Renal cortex interstitium (tissue), 15 donors: ENCODE measurements around the gene ZNF662. TPM values are rescaled to one million over a fixed set of nuclear protein-coding genes. Genes with fewer than 3 reads are reported as not detected.

ENCODE experiments used
- DNase-seq, 11 donors: peaks; one replicate each; pipeline ENCODE4 v3.0.0-alpha.2; 2013; ENCODE audit warnings: low read depth in 9 of 11, low spot score in 4 of 11; ENCODE audit errors: extremely low read depth in 1 of 11
- long read RNA-seq, 16 experiments: transcript quantifications; one replicate each; lab custom pipeline, GENCODE V29; 2026
- polyA plus RNA-seq, 3 donors: library from polyadenylated mRNA; unstranded; fragments of 120-200 nt; gene quantifications; one replicate each; pipeline ENCODE4 v1.2.1, GENCODE V29; 2013; ENCODE audit not compliant: insufficient read length in 3 of 3

ZNF662 gene
- polyA plus RNA-seq: 10 to 100 TPM; 24.3 to 46.3 (median 27.9) TPM
- long read RNA-seq, donor 1: 0 reads
- long read RNA-seq, donor 2, partial matches to known transcripts: 0 of 1 reads
- long read RNA-seq, donor 2, other reads (novel, unspliced or antisense): 0 of 1 reads
- long read RNA-seq, donor 3, partial matches to known transcripts: 0 of 2 reads
- long read RNA-seq, donor 3, other reads (novel, unspliced or antisense): 0 of 2 reads
- long read RNA-seq, donor 4: 0 reads
- long read RNA-seq, donor 5: 0 reads
- long read RNA-seq, donor 6, full-length matches to known transcripts: 2 of 2 reads
- long read RNA-seq, donor 6, partial matches to known transcripts: 0 of 2 reads
- long read RNA-seq, donor 6, other reads (novel, unspliced or antisense): 0 of 2 reads
- long read RNA-seq, donor 7: 0 reads
- long read RNA-seq, donor 8: 0 reads
- long read RNA-seq, donor 9: 0 reads
- long read RNA-seq, donor 10, partial matches to known transcripts: 20 of 22 reads
- long read RNA-seq, donor 10, other reads (novel, unspliced or antisense): 0 of 22 reads
- long read RNA-seq, donor 11: 0 reads
- long read RNA-seq, donor 12, partial matches to known transcripts: 0 of 1 reads
- long read RNA-seq, donor 12, other reads (novel, unspliced or antisense): 0 of 1 reads
- long read RNA-seq, donor 13: 0 reads
- long read RNA-seq, donor 14: 0 reads
- long read RNA-seq, donor 15: 0 reads
- long read RNA-seq, donor 16: 0 reads

GRCh38 chr3:42906070-42906847 lies at the start of gene ZNF662:
ZNF662 (plus strand) TSS chr3:42906142; CDS start chr3:42908115, 1,973 bp downstream.
- DNase-seq: peak in 10 of 11 donors; percentile 29 to 59 (median 49)

DNA sequence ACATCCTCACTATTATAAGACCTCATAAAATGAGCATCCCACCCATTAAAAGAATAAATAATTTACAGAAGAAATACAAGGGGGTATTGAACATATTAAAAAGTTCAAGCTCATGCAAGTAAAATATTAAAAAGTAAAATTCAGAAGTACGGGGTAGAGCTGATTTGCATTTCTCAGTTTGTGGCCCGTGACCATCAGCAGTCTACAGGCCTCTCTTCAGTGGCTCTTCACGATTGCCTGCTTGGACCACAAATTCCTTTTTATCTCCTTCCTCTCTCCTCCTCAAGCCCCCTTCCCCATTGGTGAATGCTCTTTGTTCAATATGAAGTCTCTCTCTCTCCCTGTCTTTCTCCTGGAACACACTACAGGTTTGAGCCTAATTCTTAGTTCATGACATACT lies 49.4 kb upstream of the ZNF662 start:
- DNase-seq: no peak

- DNase-seq: no peak
These were observed 41.5 kb upstream of the ZNF662 start for GRCh38 chr3:42864321-42864950.

DNA sequence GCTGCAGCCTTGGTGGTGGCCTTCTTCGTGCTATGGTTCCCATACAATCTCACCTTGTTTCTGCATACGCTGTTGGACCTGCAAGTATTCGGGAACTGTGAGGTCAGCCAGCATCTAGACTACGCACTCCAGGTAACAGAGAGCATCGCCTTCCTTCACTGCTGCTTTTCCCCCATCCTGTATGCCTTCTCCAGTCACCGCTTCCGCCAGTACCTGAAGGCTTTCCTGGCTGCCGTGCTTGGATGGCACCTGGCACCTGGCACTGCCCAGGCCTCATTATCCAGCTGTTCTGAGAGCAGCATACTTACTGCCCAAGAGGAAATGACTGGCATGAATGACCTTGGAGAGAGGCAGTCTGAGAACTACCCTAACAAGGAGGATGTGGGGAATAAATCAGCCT lies 40.7 kb upstream of the ZNF662 start:
- DNase-seq: no peak

DNA sequence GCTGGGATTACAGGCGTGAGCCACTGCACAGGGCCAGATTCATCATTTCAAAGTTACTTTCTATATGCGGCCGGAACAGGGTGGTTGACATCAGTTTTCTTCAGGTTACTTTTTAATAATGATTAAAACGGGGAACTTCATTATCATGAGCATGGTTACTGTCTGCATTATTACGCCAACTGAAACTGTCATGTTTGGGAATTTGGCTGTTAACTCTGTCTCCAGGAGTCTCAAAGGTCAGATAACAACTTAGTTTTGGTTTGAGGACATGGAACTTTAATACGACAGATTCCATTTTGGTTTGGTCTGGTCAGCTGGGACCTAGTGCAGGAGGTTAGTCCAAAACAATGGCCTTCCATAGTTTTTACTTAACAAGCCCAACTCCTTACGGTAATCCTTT lies 38.8 kb upstream of the ZNF662 start:
- no peak for DNase-seq

- DNase-seq: no peak
These were observed 37.1 kb upstream of the ZNF662 start for GRCh38 chr3:42868841-42869240.

GRCh38 chr3:42871592-42872196 lies 34.2 kb upstream of the ZNF662 start:
- DNase-seq: no peak

DNA sequence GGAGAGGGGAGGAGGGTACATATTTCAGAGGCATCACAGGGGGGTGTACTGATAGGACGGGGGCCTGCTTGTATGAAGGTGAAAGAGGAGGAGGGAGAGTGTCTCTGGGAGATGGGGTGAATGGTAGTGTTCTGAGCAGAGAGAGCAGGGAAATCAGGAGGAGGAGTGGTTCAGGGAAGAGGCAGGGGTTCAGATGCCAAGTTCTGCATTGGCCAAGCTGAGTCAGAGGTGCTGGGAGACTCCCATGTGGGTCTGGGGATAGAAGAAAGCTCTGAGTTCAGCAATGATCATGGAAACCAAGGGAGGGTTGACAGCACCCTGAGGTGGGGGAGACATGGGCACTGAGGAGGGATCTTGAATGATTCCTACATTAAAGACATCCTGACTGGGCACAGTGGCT lies 33.2 kb upstream of the ZNF662 start:
- DNase-seq: no peak

- peak in 1 of 11 donors; percentile 40 for DNase-seq
These were observed 32.5 kb upstream of the ZNF662 start for GRCh38 chr3:42873221-42873982.

DNA sequence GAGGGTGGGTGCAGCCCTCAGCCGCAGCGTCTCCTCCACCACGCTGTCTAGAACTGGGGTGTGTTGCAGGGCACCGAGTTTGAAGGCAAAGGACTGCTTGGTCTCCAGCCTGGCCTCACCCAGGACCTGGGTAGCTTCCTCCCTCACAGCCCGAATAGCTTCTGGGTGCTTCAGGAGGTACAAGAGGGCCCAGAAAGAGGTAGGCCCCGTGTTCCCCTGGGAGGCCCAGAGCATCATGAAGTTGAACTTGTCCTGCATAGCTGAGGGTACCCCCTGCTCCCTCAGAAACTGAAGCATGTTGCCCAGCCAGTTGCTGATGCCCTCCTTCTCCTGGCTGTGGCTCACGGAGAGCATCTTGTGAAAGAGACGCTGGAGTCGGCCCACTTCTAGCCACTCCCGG lies 31.2 kb upstream of the ZNF662 start:
- no peak for DNase-seq

DNA sequence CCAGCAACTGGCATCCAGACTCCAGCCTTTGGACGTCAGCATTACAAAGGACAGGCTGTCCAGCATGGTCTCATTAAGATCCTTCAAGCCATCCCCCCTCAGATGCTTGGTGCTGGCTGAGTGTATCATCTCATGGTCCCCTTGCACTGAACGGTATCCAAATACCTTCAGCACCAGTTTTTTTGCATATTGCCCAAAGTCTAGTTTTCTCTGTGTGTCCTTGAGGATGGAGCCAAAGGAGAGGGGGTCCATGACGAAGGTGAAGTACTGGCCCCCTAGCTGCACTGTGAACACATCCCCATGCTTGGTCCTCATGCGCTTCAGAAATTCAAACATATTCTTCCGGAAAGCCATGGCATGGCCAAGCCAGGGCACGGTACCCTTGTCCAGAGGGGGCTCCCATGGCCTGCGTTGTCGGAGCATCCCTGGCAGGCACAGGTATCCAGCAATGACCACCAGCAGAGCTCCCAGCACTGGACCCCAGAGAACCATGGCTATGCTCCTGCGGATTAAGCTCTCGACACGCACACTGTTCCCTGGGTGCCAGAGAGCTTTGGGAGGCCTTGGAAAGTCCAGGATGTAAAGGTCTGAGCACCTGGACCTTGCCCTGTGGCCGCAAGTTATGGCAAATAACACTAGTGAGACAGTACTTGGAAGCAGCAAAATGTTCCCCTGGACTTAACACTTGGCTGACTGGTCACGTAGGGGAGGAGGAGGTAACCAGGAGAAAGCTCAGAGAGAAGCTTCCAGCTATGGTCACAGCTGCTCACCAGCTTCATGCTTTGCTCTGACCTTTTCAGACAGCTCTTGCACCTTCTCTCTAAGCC lies 30.4 kb upstream of the ZNF662 start, which contains the start of gene CYP8B1:
TSS of gene CYP8B1 (minus strand) at position 555 of the 827 bp plus-strand sequence. CDS start at position 492, 63 bp downstream.
- no peak for DNase-seq

GRCh38 chr3:42876401-42876800 lies 29.5 kb upstream of the ZNF662 start:
- DNase-seq: no peak

DNA sequence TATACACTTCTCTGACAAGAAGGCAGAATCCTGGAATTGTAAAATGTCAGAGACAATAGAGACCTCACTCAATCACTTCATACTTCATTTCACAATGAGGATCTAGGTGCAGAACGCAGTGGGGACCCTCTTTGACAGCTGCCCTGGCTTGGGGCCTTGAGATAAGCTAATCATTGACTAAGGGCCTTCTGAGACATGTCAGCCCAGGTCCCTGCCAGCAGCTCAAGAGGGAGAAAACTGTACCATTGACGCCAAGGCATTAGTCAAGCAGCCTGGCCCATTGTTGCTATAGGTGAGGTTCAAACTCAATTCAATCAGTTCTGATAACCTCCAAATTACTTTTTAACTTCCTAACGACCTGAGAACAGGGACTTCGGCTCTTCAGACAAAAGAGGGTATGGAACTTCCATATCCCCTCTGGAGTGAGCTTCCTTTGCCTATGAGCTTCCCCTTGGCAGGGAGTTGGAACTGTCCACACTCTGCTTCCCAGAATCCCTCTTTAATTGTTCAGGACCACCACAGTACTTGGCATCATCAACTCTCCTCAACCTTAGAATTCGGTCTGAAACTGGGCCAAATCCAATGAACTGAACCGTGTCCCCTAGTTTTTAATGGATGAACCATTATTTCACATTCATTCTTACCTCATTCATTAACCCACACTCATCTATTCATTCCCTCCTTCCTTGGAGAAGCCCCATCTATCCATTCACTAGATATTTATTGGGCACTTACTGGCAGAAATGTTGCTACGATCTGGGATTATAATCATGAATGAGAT lies 28.8 kb upstream of the ZNF662 start:
- DNase-seq: no peak

DNA sequence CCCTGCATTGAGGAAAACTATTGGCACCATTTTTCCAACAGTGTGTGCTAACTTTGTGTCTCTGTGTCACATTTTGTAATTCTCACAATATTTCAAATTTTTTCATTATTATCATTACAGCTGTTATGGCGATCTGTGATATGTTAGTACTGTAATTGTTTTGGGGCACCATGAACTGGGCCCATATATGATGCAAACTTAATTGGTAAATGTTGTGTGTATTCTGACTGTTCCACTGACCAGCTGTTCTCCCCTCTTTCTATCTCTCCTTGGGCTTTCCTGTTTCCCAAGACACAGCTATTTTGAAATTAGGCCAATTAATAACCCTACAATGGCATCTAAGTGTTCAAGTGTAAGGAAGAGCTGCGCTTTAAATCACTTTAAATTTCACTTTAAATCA lies 28.1 kb upstream of the ZNF662 start:
- no peak for DNase-seq

DNA sequence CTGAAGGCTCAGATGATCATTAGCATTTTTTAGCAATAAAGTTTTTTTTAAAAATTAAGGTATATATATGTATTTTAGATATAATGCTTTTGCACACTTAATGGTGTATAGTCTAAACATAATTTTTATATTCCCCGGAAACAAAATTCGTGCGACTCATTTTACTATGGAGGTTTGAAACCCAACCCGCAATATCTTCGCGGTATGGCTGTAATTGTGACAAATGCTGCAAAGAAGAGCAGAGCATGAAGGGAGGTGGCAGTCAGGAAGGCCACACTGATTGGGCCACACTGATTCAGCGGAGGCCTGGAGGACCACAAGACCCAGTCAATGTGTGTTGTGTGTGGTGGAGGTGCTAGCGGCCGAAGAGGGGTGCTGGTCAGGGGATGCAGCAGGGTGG lies 25.8 kb upstream of the ZNF662 start:
- DNase-seq: no peak
